Astrocyte of the cerebellum (primary cell): ENCODE results near the gene MDM1.

Experiments
- DNase-seq: peaks from one replicate; pipeline ENCODE4 v3.0.0-alpha.2; 2011; ENCODE audit warnings: low read depth
- H3K4me3 ChIP-seq: 2 replicates; pipeline ENCODE4 v1.5.1; 2011; ENCODE audit warnings: mild to moderate bottlenecking, low read depth, low read length, moderate library complexity
- in situ Hi-C: cut with HindIII; loops from 2 replicates; pipeline ENCODE4 v1.10.0; 2017; ENCODE audit warnings: low sequenced_read_pairs
- TF ChIP-seq, protein P1 (sequence below): IDR thresholded peaks from 2 replicates; pipeline ENCODE4 v1.5.1; 2012; ENCODE audit warnings: low read length, low read depth, moderate library complexity, mild to moderate bottlenecking; ENCODE audit errors: missing control alignments

Gene MDM1

DNA sequence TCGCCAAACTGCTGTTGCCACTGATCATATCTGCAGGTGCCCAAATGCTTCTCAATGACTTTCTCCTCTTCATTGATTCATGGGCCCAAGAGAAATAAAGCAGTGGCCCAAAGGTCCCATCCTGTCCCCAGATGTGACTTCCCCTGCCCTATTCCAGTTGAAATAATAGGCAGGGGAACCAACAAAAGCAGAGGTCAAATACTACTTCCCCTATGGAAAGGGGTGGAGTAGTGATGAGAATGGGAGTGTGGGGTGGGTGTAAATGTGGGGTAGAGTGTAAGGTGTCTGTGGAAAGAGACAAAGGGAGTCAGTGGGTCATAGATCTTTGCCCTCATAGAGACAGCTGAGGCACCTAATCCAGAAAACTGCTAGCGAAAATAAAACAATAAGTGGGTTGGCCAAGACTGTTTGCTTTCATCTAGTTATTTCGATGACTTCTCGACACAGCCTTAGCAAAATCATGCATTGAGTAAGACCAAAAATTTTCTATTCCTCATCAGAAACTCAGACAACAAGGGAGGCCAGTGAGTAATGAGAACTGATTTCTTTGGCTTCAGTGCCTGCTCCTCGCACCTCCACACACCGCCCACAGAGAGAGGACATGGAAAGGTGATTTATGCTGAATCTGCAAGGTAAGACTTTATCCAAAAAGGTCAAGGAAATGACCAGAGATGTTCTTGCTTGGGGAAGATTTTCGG lies 67.9 kb downstream of the MDM1 start:
- H3K4me3 ChIP-seq, result no peak overlapping the region
- TF ChIP-seq, protein P1, sequence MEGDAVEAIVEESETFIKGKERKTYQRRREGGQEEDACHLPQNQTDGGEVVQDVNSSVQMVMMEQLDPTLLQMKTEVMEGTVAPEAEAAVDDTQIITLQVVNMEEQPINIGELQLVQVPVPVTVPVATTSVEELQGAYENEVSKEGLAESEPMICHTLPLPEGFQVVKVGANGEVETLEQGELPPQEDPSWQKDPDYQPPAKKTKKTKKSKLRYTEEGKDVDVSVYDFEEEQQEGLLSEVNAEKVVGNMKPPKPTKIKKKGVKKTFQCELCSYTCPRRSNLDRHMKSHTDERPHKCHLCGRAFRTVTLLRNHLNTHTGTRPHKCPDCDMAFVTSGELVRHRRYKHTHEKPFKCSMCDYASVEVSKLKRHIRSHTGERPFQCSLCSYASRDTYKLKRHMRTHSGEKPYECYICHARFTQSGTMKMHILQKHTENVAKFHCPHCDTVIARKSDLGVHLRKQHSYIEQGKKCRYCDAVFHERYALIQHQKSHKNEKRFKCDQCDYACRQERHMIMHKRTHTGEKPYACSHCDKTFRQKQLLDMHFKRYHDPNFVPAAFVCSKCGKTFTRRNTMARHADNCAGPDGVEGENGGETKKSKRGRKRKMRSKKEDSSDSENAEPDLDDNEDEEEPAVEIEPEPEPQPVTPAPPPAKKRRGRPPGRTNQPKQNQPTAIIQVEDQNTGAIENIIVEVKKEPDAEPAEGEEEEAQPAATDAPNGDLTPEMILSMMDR, result no peak
- in situ Hi-C loops, result no loop called here
- DNase-seq, result no peak

DNA sequence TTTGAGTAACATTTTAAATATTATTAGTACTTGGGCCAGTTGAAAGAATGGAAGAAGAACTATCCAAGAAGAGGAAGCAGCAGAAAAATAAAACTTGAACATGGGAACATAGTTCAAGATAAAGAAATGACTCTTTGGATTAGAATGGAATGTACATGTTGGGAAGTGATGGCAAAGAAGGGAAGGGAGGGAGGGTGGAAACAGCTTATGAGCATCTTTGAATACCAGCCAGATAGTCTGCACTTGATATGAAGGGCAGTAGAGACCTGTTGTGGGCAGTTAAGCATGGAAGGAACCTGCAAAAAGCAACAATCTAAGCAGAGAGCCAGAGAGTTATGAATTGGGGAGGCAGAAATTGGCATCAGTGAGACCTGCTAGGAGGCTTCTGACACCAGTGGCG lies 68.8 kb downstream of the MDM1 start:
- in situ Hi-C loops, result no loop called here
- TF ChIP-seq, protein P1, result no peak
- no peak for DNase-seq
- no peak overlapping the region for H3K4me3 ChIP-seq

- TF ChIP-seq, protein P1, result no peak
- in situ Hi-C loops, result no loop called here
- DNase-seq, result no peak
Observed at GRCh38 chr12:68261896-68262295, 70.3 kb downstream of the MDM1 start.

GRCh38 chr12:68260153-68260552 lies 72.0 kb downstream of the MDM1 start:
- in situ Hi-C loops, result no loop called here
- no peak for DNase-seq
- no peak overlapping the region for H3K4me3 ChIP-seq
- TF ChIP-seq, protein P1, result no peak

More at GRCh38 chr12:68261896-68262295, 70.3 kb downstream of the MDM1 start:
- no peak overlapping the region for H3K4me3 ChIP-seq

DNA sequence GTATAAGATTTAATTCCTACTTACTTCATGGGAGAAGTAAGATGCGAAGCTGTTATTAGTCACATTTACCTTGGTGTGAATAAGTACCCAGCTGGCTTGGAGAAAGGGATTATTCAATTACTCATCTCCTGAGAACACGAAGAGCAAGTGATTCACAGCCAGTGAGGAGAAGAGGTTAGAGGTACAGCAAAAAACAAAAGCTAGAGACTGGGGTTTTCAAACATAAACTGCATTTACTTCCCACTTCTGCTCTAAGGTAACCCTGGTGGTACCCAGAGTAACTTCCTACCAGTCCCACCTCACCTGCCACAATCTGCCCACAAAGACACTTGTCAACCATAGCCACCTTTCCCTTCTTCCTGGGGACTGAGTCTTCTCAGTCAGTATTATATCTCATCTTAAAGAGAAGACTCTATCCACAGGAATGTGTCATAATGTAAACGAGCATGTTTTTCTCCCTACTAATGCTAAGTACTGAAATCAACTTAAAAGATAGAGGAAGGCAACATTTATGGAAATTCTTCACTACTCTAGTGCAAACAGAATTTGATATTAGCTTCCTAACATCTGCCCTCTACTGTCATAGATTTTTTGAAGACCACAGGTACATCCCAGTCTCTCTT lies 72.7 kb downstream of the MDM1 start:
- no peak overlapping the region for H3K4me3 ChIP-seq
- DNase-seq, result peak; percentile 64
- in situ Hi-C loops, result no loop called here
- TF ChIP-seq, protein P1, result no peak

GRCh38 chr12:68253504-68253903 lies 78.7 kb downstream of the MDM1 start, which contains the start of gene IL22:
Gene IL22, minus strand, starts transcription at chr12:68253604. Its CDS starts 156 bp downstream, at chr12:68253448.
- DNase-seq, result no peak
- H3K4me3 ChIP-seq, result no peak within 1 kb of the TSS
- TF ChIP-seq, protein P1, result no peak
- in situ Hi-C loops, result no loop called here
